GM12872 (cell line): ENCODE data around the gene RPRD1B.

Source experiments
- CTCF ChIP-seq: IDR thresholded peaks from 3 replicates; pipeline ENCODE4 v1.5.1; 2011; ENCODE audit warnings: low read depth, mild to moderate bottlenecking, low read length, moderate library complexity; ENCODE audit not compliant: insufficient read depth

Gene RPRD1B

GRCh38 chr20:38082894-38083293 lies 49.3 kb downstream of the RPRD1B start:
- TF ChIP-seq CTCF = no peak

GRCh38 chr20:38083338-38084048 lies 49.9 kb downstream of the RPRD1B start:
- TF ChIP-seq CTCF = no peak

GRCh38 chr20:38084425-38084951 lies 50.9 kb downstream of the RPRD1B start:
- no peak for TF ChIP-seq CTCF

- TF ChIP-seq CTCF = no peak
Observed at GRCh38 chr20:38085026-38085425, 51.5 kb downstream of the RPRD1B start.

GRCh38 chr20:38089500-38089899 lies 56.0 kb downstream of the RPRD1B start:
- no peak for TF ChIP-seq CTCF

- no peak for TF ChIP-seq CTCF
Observed at GRCh38 chr20:38090061-38090460, 56.5 kb downstream of the RPRD1B start.

- no peak for TF ChIP-seq CTCF
Observed at GRCh38 chr20:38091441-38092216, 58.1 kb downstream of the RPRD1B start.
